HFF-Myc (cell line): ENCODE results near the gene TES.
A peak's percentile ranks its signal among the peaks of the same experiment; 100 is the strongest.

Experiments
- DNase-seq: peaks from one replicate; pipeline ENCODE4 v3.0.0-alpha.2; 2011; ENCODE audit warnings: low read depth; ENCODE audit errors: extremely low read depth
- H3K4me3 ChIP-seq: replicated peaks from 2 replicates; pipeline ENCODE4 v1.5.1; 2011; ENCODE audit warnings: low read depth, mild to moderate bottlenecking, control low read depth, low read length
- TF ChIP-seq, protein P1 (sequence below): IDR thresholded peaks from 2 replicates; pipeline ENCODE4 v1.5.1; 2012; ENCODE audit warnings: mild to moderate bottlenecking, low read depth, low read length, control low read depth; ENCODE audit errors: missing control alignments

TES gene

DNA sequence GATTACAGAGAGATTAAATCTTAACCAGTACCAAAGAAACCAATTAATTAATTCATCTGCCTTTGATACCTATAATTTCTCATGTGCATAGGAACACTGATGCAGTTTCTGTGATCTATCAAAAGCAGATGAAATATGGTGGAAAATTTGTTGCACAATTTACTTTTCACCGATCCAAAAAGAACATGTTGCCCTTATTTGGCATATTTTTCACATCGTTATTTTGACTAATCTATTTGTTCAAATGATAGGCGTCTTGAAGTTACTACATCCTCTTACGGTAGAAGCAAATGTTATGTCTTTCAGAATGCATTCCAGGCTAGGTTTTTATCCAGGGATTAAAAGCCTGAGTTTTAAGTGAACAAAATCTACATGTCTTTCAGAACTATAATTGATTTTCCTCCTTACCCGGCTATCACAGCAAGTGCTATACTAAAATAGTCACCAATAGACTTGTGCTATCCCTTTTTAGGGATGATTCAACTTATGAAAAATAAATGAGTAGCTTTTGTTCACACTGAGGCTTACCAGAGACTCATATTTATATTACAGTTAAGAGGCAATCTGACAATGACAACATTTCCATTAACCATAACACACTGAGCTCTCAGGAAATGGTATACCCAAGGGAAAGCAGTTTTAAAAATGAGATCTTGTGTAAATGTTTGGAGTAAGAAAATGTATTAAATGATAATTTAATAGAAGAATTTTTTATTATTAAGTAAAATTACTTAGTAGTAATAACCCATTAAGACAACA is 16.8 kb upstream of the TES start:
- TF ChIP-seq, protein P1, sequence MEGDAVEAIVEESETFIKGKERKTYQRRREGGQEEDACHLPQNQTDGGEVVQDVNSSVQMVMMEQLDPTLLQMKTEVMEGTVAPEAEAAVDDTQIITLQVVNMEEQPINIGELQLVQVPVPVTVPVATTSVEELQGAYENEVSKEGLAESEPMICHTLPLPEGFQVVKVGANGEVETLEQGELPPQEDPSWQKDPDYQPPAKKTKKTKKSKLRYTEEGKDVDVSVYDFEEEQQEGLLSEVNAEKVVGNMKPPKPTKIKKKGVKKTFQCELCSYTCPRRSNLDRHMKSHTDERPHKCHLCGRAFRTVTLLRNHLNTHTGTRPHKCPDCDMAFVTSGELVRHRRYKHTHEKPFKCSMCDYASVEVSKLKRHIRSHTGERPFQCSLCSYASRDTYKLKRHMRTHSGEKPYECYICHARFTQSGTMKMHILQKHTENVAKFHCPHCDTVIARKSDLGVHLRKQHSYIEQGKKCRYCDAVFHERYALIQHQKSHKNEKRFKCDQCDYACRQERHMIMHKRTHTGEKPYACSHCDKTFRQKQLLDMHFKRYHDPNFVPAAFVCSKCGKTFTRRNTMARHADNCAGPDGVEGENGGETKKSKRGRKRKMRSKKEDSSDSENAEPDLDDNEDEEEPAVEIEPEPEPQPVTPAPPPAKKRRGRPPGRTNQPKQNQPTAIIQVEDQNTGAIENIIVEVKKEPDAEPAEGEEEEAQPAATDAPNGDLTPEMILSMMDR = no peak
- no peak for DNase-seq

DNA sequence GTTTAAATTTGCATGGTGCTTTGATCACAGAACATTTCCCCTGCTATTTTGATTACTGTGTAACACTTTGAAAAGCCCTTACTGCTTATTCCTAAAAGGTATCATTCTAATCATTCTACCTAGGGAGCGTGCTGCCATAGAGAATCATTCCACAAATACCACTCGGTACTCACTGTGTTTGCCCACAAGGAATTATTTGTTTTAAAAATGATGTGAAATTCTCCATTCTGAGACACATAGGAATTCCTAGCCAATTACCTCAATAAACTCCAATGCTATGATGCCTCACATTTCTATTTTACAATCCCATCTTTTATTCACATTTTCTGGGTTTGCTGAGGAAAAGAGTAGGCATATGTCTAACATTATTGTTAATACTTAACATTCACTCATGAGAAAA is 16.2 kb upstream of the TES start:
- TF ChIP-seq, protein P1 = no peak
- no peak overlapping the region for H3K4me3 ChIP-seq
- no peak for DNase-seq

More for the DNA sequence above, 16.8 kb upstream of the TES start:
- H3K4me3 ChIP-seq = no peak overlapping the region

DNA sequence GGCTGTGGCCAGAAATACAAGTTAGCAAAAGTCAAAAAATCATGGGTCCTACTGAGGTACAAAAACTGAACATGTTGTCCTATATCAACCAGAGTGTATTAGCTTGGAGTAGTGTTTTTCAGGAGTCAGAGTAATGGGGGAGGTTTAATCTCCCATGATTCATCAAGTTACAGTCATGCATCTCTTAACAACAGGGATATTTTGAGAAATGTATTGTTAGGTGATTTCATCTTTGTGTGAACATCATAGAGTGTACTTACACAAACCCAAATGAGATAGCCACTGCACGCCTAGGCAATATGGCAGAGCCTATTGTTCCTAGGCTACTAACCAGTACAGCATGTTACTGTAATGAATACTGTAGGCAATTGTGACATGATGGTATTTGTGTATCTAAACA is 14.9 kb upstream of the TES start:
- TF ChIP-seq, protein P1 = no peak
- no peak overlapping the region for H3K4me3 ChIP-seq
- DNase-seq = no peak

- no peak overlapping the region for H3K4me3 ChIP-seq
- TF ChIP-seq, protein P1 = no peak
- DNase-seq = no peak
Measured at GRCh38 chr7:116196947-116197346, 13.4 kb upstream of the TES start.

- TF ChIP-seq, protein P1 = no peak
- DNase-seq = peak; percentile 87
- no peak overlapping the region for H3K4me3 ChIP-seq
Measured at GRCh38 chr7:116197360-116197759, 13.0 kb upstream of the TES start.

DNA sequence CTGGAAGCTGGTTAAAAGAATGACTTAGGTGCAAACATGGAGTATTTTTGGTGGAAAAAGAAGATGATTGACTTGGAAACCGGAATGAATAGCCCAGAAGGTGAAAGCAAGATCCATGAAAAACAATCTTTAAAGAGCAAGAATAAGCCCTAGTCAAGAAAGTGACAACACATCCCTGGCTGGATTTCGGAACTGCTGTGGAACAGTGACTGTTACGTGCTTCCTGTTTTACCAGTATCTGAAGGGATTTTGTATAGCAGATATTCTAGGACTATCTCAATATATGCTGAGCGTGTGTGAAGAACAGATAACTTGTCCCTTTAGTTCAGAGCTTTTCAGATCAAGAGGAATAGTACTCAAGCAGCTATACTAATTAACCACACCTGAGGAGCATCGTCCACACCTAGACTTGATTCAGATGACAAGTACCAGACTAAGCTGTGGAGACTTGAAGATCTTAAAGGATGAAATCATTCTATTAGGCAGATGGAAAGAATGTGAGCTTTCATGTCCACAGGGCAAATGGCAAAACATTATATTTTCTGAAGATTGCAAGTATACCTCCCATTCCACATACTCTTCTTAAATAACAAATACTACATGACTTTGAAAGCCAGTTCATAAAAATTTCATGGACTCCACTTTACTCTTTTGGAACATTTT is 11.5 kb upstream of the TES start:
- TF ChIP-seq, protein P1 = no peak
- H3K4me3 ChIP-seq = no peak overlapping the region
- DNase-seq = no peak
